SK-N-SH (cell line): ENCODE results near the gene PTTG1IP. TPM values are rescaled to one million over a fixed set of nuclear protein-coding genes. Genes with fewer than 3 reads are reported as not detected.

ENCODE experiments used
- CTCF ChIA-PET: fragments of 300-600, 350-600 bp; formaldehyde crosslinking; extraction: SDS; loops from one replicate; lab custom pipeline; 2021; lab: Yijun Ruan, JAX
- POLR2A ChIA-PET: fragments of 350-600 bp; sonication (Branson Sonifier 250); formaldehyde crosslinking; extraction: SDS; loops from one replicate; lab custom pipeline; 2020; ENCODE audit warnings: antibody characterized with exemption, inconsistent platforms; lab: Yijun Ruan, JAX
- DNase-seq: peaks from one replicate; pipeline ENCODE4 v3.0.0; 2012
- H2AFZ ChIP-seq: fragments of 200-600 bp; sonication (generic); 2 replicates; pipeline ENCODE4 v1.8.1; 2016; ENCODE audit warnings: antibody characterized with exemption, mild to moderate bottlenecking, low read depth
- H3F3A ChIP-seq: fragments of 200-600 bp; sonication (generic); replicated peaks from 2 replicates; pipeline ENCODE3; 2016; ENCODE audit warnings: antibody characterized with exemption, mild to moderate bottlenecking; ENCODE audit not compliant: insufficient read depth
- H3K27ac ChIP-seq, 2 experiments: fragments of 200-500 bp in 1 of 2; fragments of 200-600 bp in 1 of 2; sonication (Bioruptor generic) in 1 of 2; sonication (generic), shearing (Covaris generic) in 1 of 2; 2 replicates each; pipeline versions ENCODE4 v1.5.1 to v1.6.1; 2014 to 2016; ENCODE audit warnings: low read depth in 2 of 2, inconsistent platforms in 1 of 2, low read length in 1 of 2, mild to moderate bottlenecking in 1 of 2, mixed read lengths in 1 of 2
- H3K27me3 ChIP-seq: fragments of 200-600 bp; sonication (generic), shearing (Covaris generic); 2 replicates; pipeline ENCODE4 v1.6.1; 2016; ENCODE audit warnings: mixed run types; ENCODE audit not compliant: insufficient read depth
- H3K36me3 ChIP-seq, 2 experiments: fragments of 200-500 bp in 1 of 2; fragments of 200-600 bp in 1 of 2; sonication (Bioruptor generic) in 1 of 2; sonication (generic) in 1 of 2; replicated peaks in 1 of 2; 2 replicates each; pipeline versions ENCODE3 to v1.5.1; 2014 to 2016; ENCODE audit warnings: low read length in 1 of 2, mild to moderate bottlenecking in 1 of 2; ENCODE audit not compliant: insufficient read depth in 2 of 2, control insufficient read depth in 1 of 2
- H3K4me1 ChIP-seq, 2 experiments: fragments of 200-500 bp in 1 of 2; fragments of 200-600 bp in 1 of 2; sonication (Bioruptor generic) in 1 of 2; sonication (generic), shearing (Covaris generic) in 1 of 2; 2 replicates each; pipeline versions ENCODE4 v1.5.1 to v1.6.1; 2014 to 2016; ENCODE audit warnings: low read depth in 1 of 2, low read length in 1 of 2, mixed run types in 1 of 2; ENCODE audit not compliant: insufficient read depth in 2 of 2, control insufficient read depth in 1 of 2
- H3K4me2 ChIP-seq: fragments of 200-600 bp; sonication (generic), shearing (Covaris generic); 2 replicates; pipeline ENCODE4 v1.6.1; 2017; ENCODE audit warnings: mixed run types
- H3K4me3 ChIP-seq, 2 experiments: fragments of 200-500 bp in 1 of 2; fragments of 200-600 bp in 1 of 2; sonication (Bioruptor generic) in 1 of 2; sonication (generic), shearing (Covaris generic) in 1 of 2; 2 replicates each; pipeline versions ENCODE4 v1.5.1 to v1.8.1; 2014 to 2016; ENCODE audit warnings: low read depth in 2 of 2, inconsistent platforms in 1 of 2, low read length in 1 of 2, mild to moderate bottlenecking in 1 of 2, mixed read lengths in 1 of 2, moderate library complexity in 1 of 2
- H3K79me2 ChIP-seq: fragments of 200-600 bp; sonication (generic); 2 replicates; pipeline ENCODE4 v1.8.1; 2017; ENCODE audit warnings: mild to moderate bottlenecking; ENCODE audit not compliant: insufficient read depth
- H3K9ac ChIP-seq: fragments of 200-600 bp; sonication (generic); 2 replicates; pipeline ENCODE4 v1.6.1; 2017; ENCODE audit warnings: mixed run types
- H3K9me2 ChIP-seq: fragments of 200-600 bp; sonication (generic); 2 replicates; pipeline ENCODE4 v1.6.1; 2017; ENCODE audit warnings: mixed run types
- H3K9me3 ChIP-seq: fragments of 200-600 bp; sonication (generic); 2 replicates; pipeline ENCODE4 v1.6.1; 2017; ENCODE audit warnings: mixed run types, mild to moderate bottlenecking, moderate library complexity
- H4K20me1 ChIP-seq: fragments of 200-600 bp; sonication (generic); 2 replicates; pipeline ENCODE4 v1.6.1; 2017; ENCODE audit warnings: mild to moderate bottlenecking, mixed run types; ENCODE audit not compliant: insufficient read depth
- CHD2 ChIP-seq: fragments of 150-350 bp; IDR thresholded peaks from 2 replicates; pipeline ENCODE4 v1.6.1; 2018; ENCODE audit warnings: low read length; ENCODE audit not compliant: partially characterized antibody
- ELF1 ChIP-seq: IDR thresholded peaks from 2 replicates; pipeline ENCODE4 v1.4.0; 2012
- EZH2phosphoT487 ChIP-seq: fragments of 200-600 bp; sonication (generic); IDR thresholded peaks from 2 replicates; pipeline ENCODE4 v1.6.1; 2017; ENCODE audit warnings: low read depth, mixed run types, mild to moderate bottlenecking, antibody characterized with exemption, moderate library complexity, borderline replicate concordance
- FOSL2 ChIP-seq: IDR thresholded peaks from 2 replicates; pipeline ENCODE4 v1.4.0; 2012; ENCODE audit warnings: low read depth, mild to moderate bottlenecking, moderate library complexity, borderline replicate concordance
- FOXJ3 ChIP-seq: sonication (generic); formaldehyde crosslinking; IDR thresholded peaks from 2 replicates; pipeline ENCODE4 v1.5.1; 2020; ENCODE audit warnings: mild to moderate bottlenecking, missing genetic modification reagents
- FOXM1 ChIP-seq: IDR thresholded peaks from 2 replicates; pipeline ENCODE4 v1.4.0; 2012; ENCODE audit warnings: low read depth, mild to moderate bottlenecking
- GATA2 ChIP-seq: sonication (generic); formaldehyde crosslinking; IDR thresholded peaks from 2 replicates; pipeline ENCODE4 v1.5.0; 2020; ENCODE audit warnings: mild to moderate bottlenecking, missing genetic modification reagents
- MEF2A ChIP-seq: IDR thresholded peaks from 2 replicates; pipeline ENCODE4 v1.4.0; 2012; ENCODE audit warnings: low read depth, borderline replicate concordance
- NFIC ChIP-seq: IDR thresholded peaks from 2 replicates; pipeline ENCODE4 v1.4.0; 2012; ENCODE audit warnings: borderline replicate concordance
- NRF1 ChIP-seq: IDR thresholded peaks from 2 replicates; pipeline ENCODE4 v1.6.1; 2012; ENCODE audit warnings: low read depth, mild to moderate bottlenecking, low read length
- POLR2AphosphoS5 ChIP-seq: IDR thresholded peaks from 2 replicates; pipeline ENCODE4 v1.6.1; 2012; ENCODE audit warnings: low read depth, low read length
- RCOR1 ChIP-seq: fragments of 150-350 bp; IDR thresholded peaks from 2 replicates; pipeline ENCODE4 v1.6.1; 2017; ENCODE audit warnings: antibody characterized with exemption, low read length
- REST ChIP-seq: IDR thresholded peaks from 2 replicates; pipeline ENCODE4 v1.6.1; 2012; ENCODE audit warnings: mild to moderate bottlenecking, low read depth, low read length, moderate library complexity
- RFX5 ChIP-seq: IDR thresholded peaks from 2 replicates; pipeline ENCODE4 v1.6.1; 2012; ENCODE audit warnings: mild to moderate bottlenecking, improper control_type of control experiment, low read length
- RXRA ChIP-seq: IDR thresholded peaks from 2 replicates; pipeline ENCODE4 v1.4.0; 2012; ENCODE audit warnings: low read depth, mild to moderate bottlenecking, borderline replicate concordance
- SIN3A ChIP-seq: IDR thresholded peaks from 2 replicates; pipeline ENCODE4 v1.6.1; 2012; ENCODE audit warnings: low read depth, mild to moderate bottlenecking, low read length, moderate library complexity, borderline replicate concordance
- TCF12 ChIP-seq: IDR thresholded peaks from 2 replicates; pipeline ENCODE4 v1.4.0; 2012
- TEAD4 ChIP-seq: IDR thresholded peaks from 2 replicates; pipeline ENCODE4 v1.4.0; 2012; ENCODE audit warnings: mild to moderate bottlenecking, borderline replicate concordance; ENCODE audit not compliant: insufficient read depth
- YY1 ChIP-seq: IDR thresholded peaks from 2 replicates; pipeline ENCODE4 v1.4.0; 2012; ENCODE audit warnings: low read depth, mild to moderate bottlenecking
- WGBS: methylation state at CpG from one replicate; pipeline ENCODE4 v1.1.6; 2017; ENCODE audit warnings: low lambda C conversion rate; 5-methylcytosine and 5-hydroxymethylcytosine counted together
- polyA plus RNA-seq, 3 experiments: library from polyadenylated mRNA; depleted of rRNA; stranded (reverse); fragments of >200 nt; gene quantifications; 2 replicates each; pipeline ENCODE4 v1.2.3, GENCODE V29; 2012
- TF ChIP-seq, protein P1 (sequence below): fragments of 200-600 bp; sonication (generic); IDR thresholded peaks from 2 replicates; pipeline ENCODE4 v1.6.1; 2017; ENCODE audit warnings: antibody characterized with exemption, mild to moderate bottlenecking, moderate library complexity
- TF ChIP-seq, protein P2 (sequence below): IDR thresholded peaks from 2 replicates; pipeline ENCODE4; 2012

The PTTG1IP gene
- polyA plus RNA-seq, 1 of the 3 experiments (the other 2 are of a cell fraction) = 171 TPM

GRCh38 chr21:44884097-44884496, 10.6 kb upstream of the PTTG1IP start:
- H4K20me1 ChIP-seq = no peaks in the 10 kb centered on the region
- H2AFZ ChIP-seq = no peak overlapping the region
- no peaks in the 10 kb centered on the region for H3K79me2 ChIP-seq
- no peak overlapping the region for H3K4me3 ChIP-seq
- no peak for DNase-seq
- no peaks in the 10 kb centered on the region for H3K27me3 ChIP-seq
- CTCF ChIA-PET = interaction anchor here (1.0 kb wide), 1 partner anchor 11 kb away, joined by 3 read pairs; no protein-coding TSS in a partner anchor
- peaks cover 17% of the 10 kb centered on the region for H3F3A ChIP-seq
- no peaks in the 10 kb centered on the region for H3K9me2 ChIP-seq
- no peaks in the 10 kb centered on the region for H3K36me3 ChIP-seq
- H3K9ac ChIP-seq = no peak overlapping the region
- 63% methylated on average over 7 of the region's 7 CpGs for WGBS
- no peak overlapping the region for H3K4me2 ChIP-seq
- H3K4me1 ChIP-seq = peaks cover 0 to 19% of the 10 kb centered on the region in 2 experiments; a peak in 1 of 4 replicates
- H3K9me3 ChIP-seq = no peaks in the 10 kb centered on the region
- POLR2A ChIA-PET = interaction anchor here (0.6 to 1.0 kb wide), 2 partner anchors 8 to 10 kb away, joined by 5 to 7 read pairs; partner anchors contain the start of gene PTTG1IP
- no peak overlapping the region for H3K27ac ChIP-seq
- no peak for TF ChIP-seq FOSL2
- TF ChIP-seq GATA2 = no peak
- TF ChIP-seq REST = no peak
- TF ChIP-seq POLR2AphosphoS5 = no peak
- TF ChIP-seq TCF12 = no peak
- no peak for TF ChIP-seq EZH2phosphoT487

GRCh38 chr21:44883250-44883649, 9.8 kb upstream of the PTTG1IP start:
- ChIA-PET CTCF (interaction anchor here (1.0 kb wide), 1 partner anchor 12 kb away, joined by 3 read pairs; no protein-coding TSS in a partner anchor), POLR2A (no interaction called here)
- Histone ChIP-seq H4K20me1 (no peaks in the 10 kb centered on the region), H2AFZ (no peak overlapping the region), H3F3A (peaks cover 17% of the 10 kb centered on the region), H3K9ac (no peak overlapping the region), H3K4me2 (no peak overlapping the region), H3K4me1 (peaks cover 0 to 19% of the 10 kb centered on the region in 2 experiments; a peak in 1 of 4 replicates), H3K27ac (no peak overlapping the region), H3K79me2 (no peaks in the 10 kb centered on the region), H3K36me3 (no peaks in the 10 kb centered on the region), H3K27me3 (no peaks in the 10 kb centered on the region), H3K9me2 (no peaks in the 10 kb centered on the region), H3K4me3 (no peak overlapping the region), H3K9me3 (no peaks in the 10 kb centered on the region)
- no peak for DNase-seq
- 80% methylated on average over 7 of the region's 11 CpGs for WGBS
- TF ChIP-seq ELF1 = no peak
- no peak for TF ChIP-seq FOXJ3 (CRISPR knock-in tag)
- TF ChIP-seq, protein P1, sequence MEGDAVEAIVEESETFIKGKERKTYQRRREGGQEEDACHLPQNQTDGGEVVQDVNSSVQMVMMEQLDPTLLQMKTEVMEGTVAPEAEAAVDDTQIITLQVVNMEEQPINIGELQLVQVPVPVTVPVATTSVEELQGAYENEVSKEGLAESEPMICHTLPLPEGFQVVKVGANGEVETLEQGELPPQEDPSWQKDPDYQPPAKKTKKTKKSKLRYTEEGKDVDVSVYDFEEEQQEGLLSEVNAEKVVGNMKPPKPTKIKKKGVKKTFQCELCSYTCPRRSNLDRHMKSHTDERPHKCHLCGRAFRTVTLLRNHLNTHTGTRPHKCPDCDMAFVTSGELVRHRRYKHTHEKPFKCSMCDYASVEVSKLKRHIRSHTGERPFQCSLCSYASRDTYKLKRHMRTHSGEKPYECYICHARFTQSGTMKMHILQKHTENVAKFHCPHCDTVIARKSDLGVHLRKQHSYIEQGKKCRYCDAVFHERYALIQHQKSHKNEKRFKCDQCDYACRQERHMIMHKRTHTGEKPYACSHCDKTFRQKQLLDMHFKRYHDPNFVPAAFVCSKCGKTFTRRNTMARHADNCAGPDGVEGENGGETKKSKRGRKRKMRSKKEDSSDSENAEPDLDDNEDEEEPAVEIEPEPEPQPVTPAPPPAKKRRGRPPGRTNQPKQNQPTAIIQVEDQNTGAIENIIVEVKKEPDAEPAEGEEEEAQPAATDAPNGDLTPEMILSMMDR = no peak
- TF ChIP-seq RFX5 = no peak
- TF ChIP-seq NFIC = no peak
- TF ChIP-seq, protein P2, sequence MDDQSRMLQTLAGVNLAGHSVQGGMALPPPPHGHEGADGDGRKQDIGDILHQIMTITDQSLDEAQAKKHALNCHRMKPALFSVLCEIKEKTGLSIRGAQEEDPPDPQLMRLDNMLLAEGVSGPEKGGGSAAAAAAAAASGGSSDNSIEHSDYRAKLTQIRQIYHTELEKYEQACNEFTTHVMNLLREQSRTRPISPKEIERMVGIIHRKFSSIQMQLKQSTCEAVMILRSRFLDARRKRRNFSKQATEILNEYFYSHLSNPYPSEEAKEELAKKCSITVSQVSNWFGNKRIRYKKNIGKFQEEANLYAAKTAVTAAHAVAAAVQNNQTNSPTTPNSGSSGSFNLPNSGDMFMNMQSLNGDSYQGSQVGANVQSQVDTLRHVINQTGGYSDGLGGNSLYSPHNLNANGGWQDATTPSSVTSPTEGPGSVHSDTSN = no peak
- TF ChIP-seq EZH2phosphoT487 = no peak
- TF ChIP-seq TEAD4 = no peak
- no peak for TF ChIP-seq FOSL2
- TF ChIP-seq RCOR1 = no peak
- no peak for TF ChIP-seq YY1
- TF ChIP-seq MEF2A = no peak
- no peak for TF ChIP-seq NRF1
- TF ChIP-seq SIN3A = no peak
- TF ChIP-seq CHD2 = no peak
- no peak for TF ChIP-seq RXRA
- no peak for TF ChIP-seq FOXM1
